Peyer's patch (tissue), 4 donors: ENCODE results near the gene MRPS5.

ENCODE experiments used
- CTCF ChIP-seq, 6 experiments: fragments of 450-650 bp in 4 of 6; fragments of 200-600 bp in 2 of 6; sonication (generic) in 1 of 6; IDR thresholded peaks; one replicate each; pipeline ENCODE4 v1.5.1; 2017 to 2019; ENCODE audit warnings: antibody characterized with exemption in 6 of 6, mild to moderate bottlenecking in 3 of 6, moderate library complexity in 1 of 6
- POLR2A ChIP-seq, 2 donors: fragments of 450-650 bp; IDR thresholded peaks; one replicate each; pipeline ENCODE4 v1.5.1; 2017; ENCODE audit warnings: antibody characterized with exemption in 2 of 2, mild to moderate bottlenecking in 2 of 2, moderate library complexity in 2 of 2

GRCh38 chr2:95062242-95063085, 59.1 kb downstream of the MRPS5 start:
- TF ChIP-seq CTCF (IDR thresholded peaks at IDR 0.05) (no peak), POLR2A (IDR thresholded peaks at IDR 0.05) (no peak)
